ENCODE data around the gene FBXW5. TPM values are rescaled to one million over a fixed set of nuclear protein-coding genes. Genes with fewer than 3 reads are reported as not detected.

Gene FBXW5
- total RNA-seq, 1 experiment from 2014 or later, result 62.2 TPM

DNA sequence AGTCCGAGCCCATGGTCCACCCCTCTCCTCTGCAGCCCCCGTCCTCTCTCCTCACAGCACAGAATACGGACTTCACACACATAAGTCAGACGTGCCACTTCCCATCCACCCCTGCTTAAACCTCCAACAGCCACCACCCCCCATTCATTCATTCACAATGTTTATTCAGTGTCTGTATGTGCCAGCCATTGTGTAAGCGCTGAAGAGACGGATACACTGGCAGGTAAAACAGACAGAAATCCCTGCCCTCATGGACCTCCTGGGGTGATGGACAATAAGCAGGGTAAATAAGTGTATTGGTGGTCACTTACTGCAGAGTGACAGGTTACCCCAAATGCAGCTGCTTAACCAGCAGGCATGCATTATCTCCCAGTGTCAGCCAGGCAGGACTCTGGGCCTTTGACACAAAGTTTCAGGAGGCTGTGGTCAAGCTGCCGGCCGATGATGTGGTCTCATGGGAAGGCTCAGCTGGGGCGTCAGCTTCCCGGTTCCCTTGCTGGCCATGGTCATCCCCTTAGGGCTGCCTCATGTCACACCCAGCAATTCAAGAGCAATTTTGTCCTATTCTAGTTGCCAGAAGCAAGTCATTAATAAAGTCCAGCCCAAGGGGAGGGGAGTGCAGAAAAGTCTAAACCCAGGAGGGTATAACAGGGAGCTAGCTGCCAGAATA is 45.8 kb upstream of the FBXW5 start:
- WGBS (ENCODE audit: extremely low coverage, insufficient read length, low lambda C conversion rate), result no CpG with 5 or more reads among the region's 10 CpGs
- no peaks in the 10 kb centered on the region for H4K20me1 ChIP-seq (ENCODE audit: control insufficient read depth, insufficient read depth, insufficient read length)
- no peaks in the 10 kb centered on the region for H3K9me3 ChIP-seq (ENCODE audit: control insufficient read depth, low read depth, low read length)
- no peak overlapping the region for H4K91ac ChIP-seq (ENCODE audit: insufficient read length, low read depth, low read length)
- no peak overlapping the region for H3K4ac ChIP-seq (ENCODE audit: low read depth, low read length)
- Mint-ChIP-seq H3K36me3 (ENCODE audit: insufficient read depth in 1 of 3, low read depth in 3 of 3) (peaks cover 2 to 8% (median 2%) of the 10 kb centered on the region in 3 experiments; a peak in 5 of 7 replicates), H3K27ac (no peak overlapping the region), H3K4me1 (peaks cover 2% of the 10 kb centered on the region in 2 experiments; a peak in 2 of 4 replicates), H3K9me3 (peaks cover 9 to 10% of the 10 kb centered on the region in 2 experiments; a peak in 3 of 5 replicates), H3K27me3 (ENCODE audit: low read depth) (peaks cover 26% of the 10 kb centered on the region), H3K4me3 (peak overlapping the region in 1 of 2 experiments; percentile 2; a peak in 1 of 5 replicates)
- no peak overlapping the region for H3K18ac ChIP-seq (ENCODE audit: insufficient read length, low read depth, low read length)
- H3K27me3 ChIP-seq (ENCODE audit: insufficient read depth, low read length), result no peaks in the 10 kb centered on the region
- no peak overlapping the region for H4K8ac ChIP-seq (replicated peaks; ENCODE audit: insufficient read length, low read depth, low read length)
- H2AK5ac ChIP-seq (ENCODE audit: insufficient read length, low read length), result no peak overlapping the region
- H3K14ac ChIP-seq (ENCODE audit: insufficient read depth, low read length), result no peak overlapping the region
- no peak for DNase-seq
- H2BK120ac ChIP-seq (ENCODE audit: low read depth, low read length, poor library complexity, severe bottlenecking), result no peak overlapping the region
- no peak overlapping the region for H2BK15ac ChIP-seq (ENCODE audit: low read depth, low read length)
- H3K23ac ChIP-seq (ENCODE audit: insufficient read length, low read depth, low read length), result no peak overlapping the region
- no peaks in the 10 kb centered on the region for H3K4me1 ChIP-seq (ENCODE audit: insufficient read depth, low read length)
- H3T11ph ChIP-seq (ENCODE audit: low read length), result no peak overlapping the region
- H2AFZ ChIP-seq (ENCODE audit: low read length), result no peak overlapping the region
- no peak overlapping the region for H3K27ac ChIP-seq (ENCODE audit: insufficient read length, low read depth, low read length)
- no peak overlapping the region for H3K4me2 ChIP-seq (ENCODE audit: insufficient read depth, insufficient read length, low read length)
- H3K79me2 ChIP-seq (ENCODE audit: insufficient read depth, low read length), result no peaks in the 10 kb centered on the region
- no peak overlapping the region for H2BK12ac ChIP-seq (ENCODE audit: insufficient read length, low read depth, low read length)
- no peaks in the 10 kb centered on the region for H3K79me1 ChIP-seq (ENCODE audit: insufficient read depth, low read depth, low read length, poor library complexity, severe bottlenecking)
- H3K23me2 ChIP-seq (ENCODE audit: insufficient read length, low read depth, low read length, poor library complexity, severe bottlenecking), result peaks cover 6% of the 10 kb centered on the region
- TF ChIP-seq, protein P1, sequence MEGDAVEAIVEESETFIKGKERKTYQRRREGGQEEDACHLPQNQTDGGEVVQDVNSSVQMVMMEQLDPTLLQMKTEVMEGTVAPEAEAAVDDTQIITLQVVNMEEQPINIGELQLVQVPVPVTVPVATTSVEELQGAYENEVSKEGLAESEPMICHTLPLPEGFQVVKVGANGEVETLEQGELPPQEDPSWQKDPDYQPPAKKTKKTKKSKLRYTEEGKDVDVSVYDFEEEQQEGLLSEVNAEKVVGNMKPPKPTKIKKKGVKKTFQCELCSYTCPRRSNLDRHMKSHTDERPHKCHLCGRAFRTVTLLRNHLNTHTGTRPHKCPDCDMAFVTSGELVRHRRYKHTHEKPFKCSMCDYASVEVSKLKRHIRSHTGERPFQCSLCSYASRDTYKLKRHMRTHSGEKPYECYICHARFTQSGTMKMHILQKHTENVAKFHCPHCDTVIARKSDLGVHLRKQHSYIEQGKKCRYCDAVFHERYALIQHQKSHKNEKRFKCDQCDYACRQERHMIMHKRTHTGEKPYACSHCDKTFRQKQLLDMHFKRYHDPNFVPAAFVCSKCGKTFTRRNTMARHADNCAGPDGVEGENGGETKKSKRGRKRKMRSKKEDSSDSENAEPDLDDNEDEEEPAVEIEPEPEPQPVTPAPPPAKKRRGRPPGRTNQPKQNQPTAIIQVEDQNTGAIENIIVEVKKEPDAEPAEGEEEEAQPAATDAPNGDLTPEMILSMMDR (conservative IDR thresholded peaks at IDR 0.05), result no peak
- H3K9ac ChIP-seq (ENCODE audit: extremely low read depth, insufficient read length, low read length), result no peak overlapping the region
- H2BK5ac ChIP-seq (ENCODE audit: insufficient read length, low read length), result no peak overlapping the region
- H4K5ac ChIP-seq (ENCODE audit: insufficient read length, low read depth, low read length), result no peak overlapping the region
- H3K56ac ChIP-seq (ENCODE audit: insufficient read length, low read depth, low read length), result no peak overlapping the region
- no peak overlapping the region for H2BK20ac ChIP-seq (ENCODE audit: low read depth, low read length, poor library complexity, severe bottlenecking)
